Stimulated activated CD8-positive, alpha-beta memory T cell treated with anti-CD3 and anti-CD28 coated beads, Interleukin-15, amount 100 ng/mL, for 4 hours (primary cell): ENCODE data around the gene CXCL3.
"Not testable (repeated sequence)": the region's sequence is repeated elsewhere in the genome, so short reads cannot be mapped to it uniquely, and the experiment has no call there.

Experiments
- DNase-seq, 2 donors: peaks; one replicate each; pipeline ENCODE4 v3.0.0-alpha.2; 2020; ENCODE audit warnings: low read depth in 2 of 2

Gene CXCL3

DNA sequence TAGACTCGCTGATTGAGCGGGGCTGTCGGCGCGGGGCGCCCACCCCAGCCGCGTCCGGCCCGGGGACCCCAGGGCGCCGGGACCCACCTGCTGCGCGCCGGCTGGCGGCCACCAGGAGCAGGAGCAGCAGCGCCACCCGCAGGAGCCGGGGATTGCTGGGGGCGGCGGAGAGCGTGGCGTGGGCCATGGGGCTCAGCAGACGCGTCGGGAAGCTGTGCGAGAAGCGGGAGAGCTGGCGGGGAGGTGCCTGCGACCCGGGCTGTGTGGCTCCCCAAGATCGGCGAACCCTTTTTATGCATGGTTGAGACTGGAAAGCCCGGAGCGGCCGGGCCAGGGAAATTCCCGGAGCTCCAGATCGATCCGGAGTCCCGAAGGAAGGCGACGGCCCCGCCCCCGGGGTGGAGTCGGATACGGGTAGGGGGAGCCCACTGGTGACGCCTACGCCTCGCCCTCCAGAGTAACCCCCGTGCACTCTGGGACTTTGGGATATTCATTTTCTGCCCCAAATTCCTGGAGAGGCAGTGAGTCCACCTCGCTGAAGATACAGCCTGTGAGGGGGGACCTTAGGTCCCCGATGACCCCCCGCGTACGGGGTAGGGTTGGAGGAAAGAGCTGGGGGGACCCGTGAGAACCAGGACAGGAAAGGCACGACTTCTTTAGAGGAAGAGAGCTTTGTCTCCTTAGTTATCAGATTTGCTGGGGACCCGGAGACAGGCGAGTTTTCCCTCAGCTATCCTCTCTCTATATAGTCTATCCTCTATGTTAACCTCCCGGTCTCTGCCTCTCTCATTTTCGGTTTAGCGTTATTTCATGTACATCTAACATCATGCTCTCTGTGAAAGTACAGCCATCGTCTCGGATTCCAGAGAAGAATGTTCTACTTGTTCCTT is at the start of gene CXCL3:
TSS of gene CXCL3 (minus strand) at position 265 of the 890 bp plus-strand sequence. CDS start at position 187, 78 bp downstream.
- DNase-seq = no peak

DNA sequence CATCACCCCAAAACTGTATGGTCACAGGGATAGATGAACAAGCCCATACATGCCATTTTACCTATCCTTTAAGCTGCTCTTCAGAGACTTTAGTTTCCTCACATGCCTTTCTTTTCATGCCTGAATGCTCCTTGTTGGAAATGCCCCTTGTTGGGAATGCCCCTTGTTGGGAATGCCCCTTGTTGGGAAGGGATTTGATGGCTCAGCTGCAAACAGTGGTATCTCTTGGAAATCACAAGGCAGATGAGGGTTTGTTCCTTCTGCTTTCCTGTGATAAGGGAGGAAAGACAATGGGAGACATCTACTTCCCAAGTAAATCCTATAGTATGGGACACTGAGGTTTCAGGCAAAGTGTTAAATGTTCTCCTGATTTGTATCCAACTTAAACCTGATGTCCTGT is 49.0 kb upstream of the CXCL3 start:
- DNase-seq = no peak

DNA sequence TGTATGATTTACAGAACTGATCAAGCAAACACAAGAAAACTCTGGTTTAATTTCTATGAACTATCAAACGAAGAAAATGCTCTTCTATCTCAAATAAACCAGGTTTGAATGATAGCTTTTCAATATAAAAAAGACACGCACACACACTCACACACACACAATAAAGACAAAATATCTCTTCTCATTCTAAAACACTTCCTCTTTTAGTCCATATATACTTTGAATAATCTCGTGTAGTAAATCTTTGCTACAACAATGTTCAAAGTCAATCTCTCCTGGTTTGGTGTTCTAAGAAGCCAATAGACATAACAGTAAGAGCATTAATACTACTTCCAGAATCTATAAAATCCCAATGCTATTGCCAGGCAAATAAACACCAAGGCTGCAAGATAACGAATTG is 47.2 kb upstream of the CXCL3 start:
- DNase-seq = no peak

DNA sequence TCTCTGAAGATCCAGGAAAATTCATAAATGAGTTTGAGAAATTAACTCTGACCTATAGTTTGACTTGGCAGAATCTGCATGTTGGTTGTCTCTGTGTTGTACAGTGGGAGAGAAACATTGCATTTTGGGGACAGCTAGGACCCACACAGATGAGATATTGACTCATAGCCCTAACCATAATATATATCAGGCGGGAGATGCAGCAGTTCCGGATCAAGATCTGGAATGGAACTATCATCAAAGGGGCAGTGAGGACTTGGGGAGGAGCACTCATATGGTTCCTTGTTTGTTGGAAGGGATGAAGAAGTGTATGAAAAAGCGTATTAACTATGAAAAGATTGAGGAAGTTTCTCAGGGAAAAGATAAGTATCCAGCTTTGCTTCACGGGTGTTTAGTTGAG is 46.5 kb upstream of the CXCL3 start:
- DNase-seq = no peak

DNA sequence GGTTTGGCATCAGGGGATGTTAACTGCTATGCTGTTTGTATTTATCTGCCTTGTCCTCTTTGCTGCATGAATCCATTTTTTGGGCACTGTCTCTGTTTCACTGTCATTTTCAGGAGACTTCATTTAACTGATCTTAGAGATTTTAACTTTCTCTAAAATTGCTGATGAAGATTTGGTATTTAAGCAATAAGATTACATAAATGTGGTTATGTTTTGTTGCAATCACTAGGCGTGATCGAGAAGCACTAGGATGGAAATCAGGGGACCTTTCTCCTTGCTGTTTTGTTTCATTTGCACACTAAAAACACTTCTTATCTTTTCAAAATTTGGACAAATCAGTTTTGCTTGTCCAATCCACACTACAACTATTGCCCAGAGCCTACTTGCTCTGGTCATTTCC is 45.1 kb upstream of the CXCL3 start:
- no peak for DNase-seq

DNA sequence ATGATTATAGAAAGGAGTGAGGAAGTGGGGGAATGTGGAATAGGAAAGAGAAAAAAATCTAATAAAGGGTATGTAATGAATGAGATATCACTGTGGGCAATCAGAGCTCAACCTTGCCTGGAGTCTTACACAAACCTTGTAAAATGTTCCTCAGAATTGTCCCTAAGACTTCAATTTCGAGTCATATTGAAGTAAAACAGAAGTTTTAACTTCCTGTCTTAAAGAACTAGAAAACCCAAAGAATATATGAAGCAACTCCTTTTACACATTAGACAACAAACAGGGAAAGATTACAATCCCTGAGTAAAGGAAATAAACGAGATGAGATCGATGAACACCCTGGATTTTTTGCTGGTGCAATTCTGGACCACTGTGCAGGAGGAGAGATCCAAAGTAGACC is 42.5 kb upstream of the CXCL3 start:
- no peak for DNase-seq

DNA sequence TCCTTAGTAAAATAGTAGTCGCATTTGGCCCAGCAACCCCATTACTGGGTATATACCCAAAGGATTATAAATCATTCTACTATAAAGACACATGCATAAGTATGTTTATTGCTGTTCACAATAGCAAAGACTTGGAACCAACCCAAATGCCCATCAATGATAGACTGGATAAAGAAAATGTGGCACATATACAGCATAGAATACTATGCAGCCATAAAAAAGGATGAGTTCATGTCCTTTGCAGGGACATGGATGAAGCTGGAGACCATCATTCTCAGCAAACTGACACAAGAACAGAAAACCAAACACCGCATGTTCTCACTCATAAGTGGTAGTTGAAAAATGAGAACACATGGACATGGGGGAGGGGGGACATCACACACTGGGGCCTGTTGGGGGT is 41.9 kb upstream of the CXCL3 start:
- not testable (repeated sequence) for DNase-seq

DNA sequence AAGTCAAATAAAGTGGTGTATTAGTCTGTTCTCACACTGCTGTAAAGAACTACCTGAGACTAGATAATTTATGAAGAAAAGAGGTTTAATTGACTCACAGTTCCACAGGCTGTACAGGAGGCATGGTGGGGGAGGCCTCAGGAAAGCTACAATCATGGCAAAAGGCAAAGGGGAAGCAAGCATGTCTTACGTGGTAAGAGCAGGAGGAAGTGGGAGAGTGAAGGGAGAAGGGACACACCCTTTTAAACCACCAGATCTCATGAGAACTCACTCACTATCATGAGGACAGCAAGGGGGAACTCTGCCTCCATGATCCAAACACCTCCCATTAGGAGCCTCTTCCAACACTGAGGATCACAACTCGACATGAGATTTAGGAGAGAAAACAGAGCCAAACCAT is 40.5 kb upstream of the CXCL3 start:
- not testable (repeated sequence) for DNase-seq

DNA sequence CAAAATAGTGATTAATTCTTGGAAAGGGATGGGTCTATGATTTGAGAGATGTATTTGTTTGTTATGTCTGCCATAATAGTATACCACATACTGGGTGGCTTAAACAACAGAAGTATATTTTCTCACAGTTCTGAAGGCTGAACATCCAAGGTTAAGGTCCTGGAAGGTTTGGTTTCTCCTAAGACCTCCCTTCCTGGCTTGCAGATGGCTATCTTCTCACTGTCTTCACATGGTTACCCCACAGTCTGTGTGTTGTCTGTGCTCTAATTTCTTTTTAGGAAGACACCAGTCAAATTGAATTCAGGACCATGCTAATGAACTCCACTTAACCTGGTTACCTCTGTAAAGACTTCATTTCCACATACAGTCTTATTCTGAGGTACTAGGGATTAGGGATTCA is 34.9 kb upstream of the CXCL3 start:
- DNase-seq = no peak

DNA sequence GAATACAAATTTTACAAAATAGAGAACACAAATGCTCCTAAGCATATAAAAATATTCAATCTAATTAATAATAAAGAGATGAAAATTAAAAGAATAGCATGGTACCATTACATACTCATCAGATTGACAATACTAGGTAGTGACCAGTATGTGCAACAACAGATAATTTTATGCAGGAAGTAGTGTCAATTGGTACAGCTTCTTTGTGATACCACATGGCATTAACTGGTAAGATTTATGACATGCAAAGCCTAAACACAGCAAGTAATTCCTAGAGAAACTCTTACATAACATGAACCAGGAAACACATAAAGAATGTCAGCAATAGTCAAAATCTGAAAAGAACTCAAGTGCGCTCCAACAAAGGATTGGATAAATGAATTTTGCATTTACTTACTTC is 34.2 kb upstream of the CXCL3 start:
- no peak for DNase-seq

DNA sequence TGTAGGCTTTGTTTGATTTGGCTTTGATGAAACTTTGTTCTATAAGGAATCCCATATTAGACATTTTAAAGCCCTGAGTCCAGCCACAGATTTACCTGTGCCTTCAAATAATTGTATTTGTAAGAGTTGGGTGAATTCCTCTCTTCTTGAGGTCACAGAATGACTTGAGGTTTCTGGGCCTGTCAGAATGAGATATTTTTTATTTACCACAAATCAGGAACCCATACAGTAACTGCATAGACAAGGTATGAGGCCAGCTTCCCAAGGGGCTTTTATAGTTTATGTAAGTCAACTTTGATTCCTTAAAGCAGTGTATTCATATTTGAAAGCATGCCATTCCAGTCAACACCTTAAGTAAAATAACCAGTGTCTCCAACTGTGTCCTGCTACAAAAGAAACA is 29.1 kb upstream of the CXCL3 start:
- no peak for DNase-seq

DNA sequence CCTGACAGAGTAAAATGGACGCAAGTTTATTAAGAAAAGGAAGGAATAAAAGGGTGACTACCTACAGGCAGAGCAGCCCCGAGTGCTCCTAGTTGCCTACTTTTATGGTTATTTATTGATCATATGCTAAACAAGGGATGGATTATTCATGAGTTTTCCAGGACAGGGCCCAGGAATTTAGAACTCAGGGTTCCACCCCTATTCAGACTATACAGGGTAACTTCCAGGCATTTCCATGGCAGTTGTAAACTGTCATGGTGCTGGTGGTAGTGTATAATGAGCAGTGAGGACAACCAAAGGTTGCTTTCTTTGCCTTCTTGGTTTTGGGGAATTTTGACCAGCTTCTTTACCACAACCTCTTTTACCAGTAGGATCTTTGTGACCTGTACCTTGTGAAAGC is 27.7 kb upstream of the CXCL3 start:
- no peak for DNase-seq

DNA sequence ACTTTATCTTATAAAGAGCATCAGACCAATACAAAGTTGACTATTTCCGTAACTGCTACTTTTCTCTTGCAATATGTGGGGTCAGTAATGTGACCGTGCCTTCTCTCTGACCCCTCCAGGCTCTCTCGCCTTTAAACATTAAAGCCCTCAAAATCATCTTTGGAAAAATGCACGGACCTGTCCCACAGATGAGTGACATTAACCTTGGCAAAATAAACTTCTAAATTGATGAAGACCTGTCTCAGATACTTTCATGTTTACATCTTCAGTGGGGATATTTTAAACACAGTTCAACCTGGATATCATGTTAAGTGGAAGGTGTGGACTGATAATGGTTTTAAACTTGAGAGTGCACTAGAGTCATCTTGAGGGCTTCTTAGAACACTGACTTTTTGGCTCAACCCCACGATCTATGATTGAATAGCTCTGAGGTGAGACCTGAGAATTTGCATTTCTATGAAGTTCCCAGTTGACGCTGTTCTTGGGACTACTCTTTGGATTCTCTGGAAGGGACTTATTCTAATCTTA is 26.7 kb upstream of the CXCL3 start:
- DNase-seq = no peak

DNA sequence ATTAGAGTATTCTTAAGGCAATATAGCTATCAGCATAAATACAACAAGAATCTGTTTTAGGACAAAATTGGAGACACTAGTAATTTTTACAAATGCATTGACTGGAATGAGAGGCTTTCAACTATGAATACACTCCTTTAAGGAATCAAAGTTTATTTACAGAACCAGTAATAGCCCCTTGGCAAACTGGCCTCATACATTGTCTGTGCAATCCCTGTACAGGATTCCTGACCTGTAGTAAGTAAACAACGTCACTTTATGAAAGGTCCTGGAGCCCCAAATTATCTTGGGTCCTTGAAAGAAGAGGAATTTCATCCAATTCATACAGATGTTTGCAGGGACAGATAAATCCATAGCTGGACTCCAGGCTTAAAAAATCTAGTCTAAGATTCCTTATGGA is 25.4 kb upstream of the CXCL3 start:
- no peak for DNase-seq

DNA sequence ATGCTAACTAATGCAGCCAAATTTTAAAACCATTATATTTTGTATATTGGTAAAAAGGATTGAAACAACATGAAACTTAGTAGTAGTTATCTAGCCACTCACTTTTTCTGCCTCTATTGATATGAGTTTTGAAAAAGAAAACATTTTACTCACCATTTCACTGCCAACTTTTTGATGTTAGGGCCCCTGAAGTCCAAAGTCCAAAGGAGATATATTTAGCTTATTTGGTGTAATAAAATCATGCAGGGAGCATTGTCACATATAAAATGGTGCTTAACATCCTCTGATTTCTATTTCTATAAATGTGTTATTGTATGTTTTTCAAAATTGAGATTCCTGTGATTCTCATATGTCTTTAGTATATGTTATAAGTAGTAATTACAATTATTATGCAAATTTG is 24.5 kb upstream of the CXCL3 start:
- no peak for DNase-seq

DNA sequence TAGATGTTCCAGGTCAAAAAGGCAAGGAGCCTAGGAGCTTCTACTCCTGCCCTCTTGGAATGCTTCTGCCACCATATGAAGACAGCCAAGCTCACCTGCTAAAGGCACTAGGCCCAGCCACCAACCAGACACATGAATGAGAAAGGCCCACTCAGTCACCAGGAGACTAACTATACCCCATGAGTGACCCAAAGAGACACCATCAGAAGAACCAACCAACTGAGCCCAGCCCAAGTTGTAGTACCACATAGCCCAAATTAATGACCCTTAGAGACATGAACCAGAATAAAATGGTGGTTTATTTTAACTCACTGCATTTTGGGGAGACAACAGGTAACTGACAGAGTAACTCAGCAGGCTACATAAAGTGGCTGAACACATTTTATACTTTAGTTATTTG is 22.9 kb upstream of the CXCL3 start:
- DNase-seq = no peak

DNA sequence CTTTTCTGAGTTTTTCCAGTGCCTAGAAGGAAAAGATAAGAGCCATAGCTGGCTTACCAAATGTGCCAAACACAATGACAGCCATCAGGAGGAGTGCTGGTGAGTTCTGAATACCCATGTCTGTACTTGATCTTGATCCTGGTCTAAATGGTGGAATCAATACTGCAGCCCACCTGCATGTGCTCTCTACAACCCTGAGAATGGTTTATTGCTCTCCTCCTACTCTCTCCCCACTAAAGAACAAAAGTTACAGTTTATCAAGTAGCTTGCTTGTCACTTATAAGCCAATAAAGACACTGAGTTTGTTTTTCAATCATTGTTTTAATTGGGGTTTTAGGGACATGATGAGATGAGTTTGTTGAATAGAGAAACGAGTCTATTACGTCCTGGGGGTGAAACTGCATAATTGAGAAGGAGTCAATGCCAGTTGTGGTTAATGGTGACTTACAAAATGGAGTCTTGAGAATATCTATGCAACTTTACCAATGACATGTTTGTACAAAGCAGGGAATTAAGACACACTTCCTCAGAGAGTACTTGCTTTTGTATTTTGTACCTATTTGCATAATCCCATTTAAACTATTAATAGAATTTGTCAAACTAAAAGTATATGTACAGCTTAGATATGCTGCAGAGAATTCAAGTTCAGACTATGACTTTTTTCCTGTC is 20.8 kb upstream of the CXCL3 start:
- DNase-seq = no peak

DNA sequence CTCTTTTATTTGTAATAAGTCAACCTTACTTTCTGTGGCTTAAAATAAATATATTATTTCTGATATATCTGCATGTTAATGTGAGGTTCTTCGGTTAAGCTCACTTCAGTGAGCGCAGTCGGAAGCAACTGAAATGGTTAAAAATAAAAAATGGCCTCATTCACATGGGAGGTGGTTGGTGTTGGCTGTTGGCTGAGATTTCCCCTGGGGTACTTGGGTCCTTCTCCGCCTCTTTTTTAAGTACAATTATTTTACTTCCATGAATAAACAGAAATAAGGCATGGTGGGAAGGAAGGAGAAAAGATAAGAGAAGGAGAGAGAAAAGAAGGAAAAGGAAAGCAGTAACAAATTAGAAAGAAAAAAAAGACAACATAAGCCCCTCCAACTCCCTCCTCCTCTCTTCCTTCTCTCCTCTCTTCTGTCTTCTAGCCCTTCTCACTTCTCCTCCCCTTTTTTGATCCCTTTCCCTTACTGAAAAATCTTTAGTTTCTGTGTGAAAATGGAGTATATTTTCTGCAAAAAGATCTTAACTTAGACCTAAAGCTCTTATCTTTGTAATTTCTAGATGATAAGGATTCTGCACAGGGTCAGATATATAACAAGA is 19.7 kb upstream of the CXCL3 start:
- no peak for DNase-seq

DNA sequence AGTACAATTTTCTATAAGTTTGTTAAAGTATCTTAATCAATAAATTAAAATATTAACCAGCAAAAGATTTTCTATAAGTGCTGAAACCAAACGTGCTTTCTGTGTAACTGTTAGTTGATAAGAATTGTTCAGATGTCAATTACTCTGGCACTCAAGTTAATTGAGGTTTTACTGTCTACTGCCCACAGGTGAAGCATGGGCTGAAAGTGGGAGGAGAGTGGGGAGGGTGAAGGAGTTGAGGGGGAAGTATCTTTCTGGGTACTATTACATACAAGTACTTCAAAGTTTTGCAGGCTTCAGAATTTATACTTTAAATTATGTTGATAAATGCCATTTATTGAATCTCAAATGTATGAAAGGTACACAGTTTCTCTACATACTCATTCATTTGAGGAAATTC is 19.1 kb upstream of the CXCL3 start:
- DNase-seq = no peak

DNA sequence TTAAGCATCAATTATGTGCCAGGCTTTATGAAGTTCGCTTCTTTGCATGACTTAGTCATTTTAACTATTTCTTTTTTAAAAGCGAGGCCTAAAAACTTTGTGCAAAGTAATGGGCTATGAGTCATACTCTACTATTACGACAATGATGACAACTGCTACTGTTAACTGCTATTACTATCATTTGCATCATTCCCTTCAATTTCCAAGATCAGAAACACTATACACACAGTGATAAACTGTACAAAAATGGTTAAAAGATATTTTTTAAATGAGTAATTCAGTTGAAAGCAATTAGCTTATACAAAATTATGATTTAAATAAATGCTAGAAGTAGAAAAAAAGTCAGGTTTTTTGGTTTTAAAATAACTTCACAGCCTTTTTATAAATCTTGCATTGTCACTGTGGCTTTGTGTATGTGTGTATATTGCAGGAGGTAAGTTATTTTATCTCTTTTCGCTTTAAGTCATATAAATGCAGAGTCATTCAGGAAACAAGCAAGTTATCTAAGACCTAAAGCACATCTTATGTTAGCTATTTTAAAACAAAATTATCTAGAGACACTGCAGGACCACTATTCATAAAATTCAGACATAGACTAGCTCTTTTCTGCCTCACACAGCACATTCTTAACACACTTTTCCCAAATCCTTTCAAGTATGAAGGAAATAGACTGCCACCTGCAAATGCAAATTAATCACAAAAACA is 18.5 kb upstream of the CXCL3 start:
- no peak for DNase-seq

DNA sequence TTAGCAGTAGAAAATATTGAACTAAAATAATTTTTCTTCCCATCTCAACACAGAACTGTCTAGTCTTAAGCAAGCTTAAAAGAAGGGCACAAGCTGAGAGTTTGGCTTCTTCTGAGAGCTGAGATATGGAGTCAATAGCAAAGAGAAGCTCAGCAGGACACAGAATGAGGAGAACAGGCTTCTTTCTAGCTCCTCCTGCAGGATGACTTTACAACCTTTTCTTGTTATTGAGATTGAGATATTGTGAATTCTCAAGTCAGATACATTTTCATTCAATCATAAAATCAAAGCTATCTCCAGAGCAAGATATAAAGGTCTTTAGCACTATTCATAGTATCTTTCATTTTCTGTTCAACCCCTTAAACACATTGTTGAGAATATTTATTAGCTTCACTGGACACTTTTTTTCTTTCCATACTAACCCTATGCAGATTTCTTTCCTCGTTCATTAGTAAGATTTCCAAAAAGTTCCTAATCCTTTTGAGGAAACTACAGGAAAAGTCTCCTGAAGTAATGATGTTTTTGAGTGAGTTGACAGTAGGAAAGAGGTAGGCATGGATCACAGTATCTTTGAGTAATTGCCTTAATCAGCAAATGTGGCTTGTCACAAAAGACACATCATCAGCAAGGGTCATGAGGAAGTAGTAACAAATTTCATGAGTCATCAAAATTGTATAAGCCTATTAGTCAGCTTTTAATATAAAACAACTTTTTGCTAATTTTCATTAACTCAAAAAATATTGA is 17.8 kb upstream of the CXCL3 start:
- no peak for DNase-seq
